HG03521 (cell line): Measurements from ENCODE around the gene NME1.
A peak's percentile ranks its signal among the peaks of the same experiment; 100 is the strongest.
"Not testable (repeated sequence)": the region's sequence is repeated elsewhere in the genome, so short reads cannot be mapped to it uniquely, and the experiment has no call there.

Experiments
- ATAC-seq: cut with Tn5 transposase; IDR thresholded peaks from one replicate; pipeline ENCODE4 v1.9.1; 2021; ENCODE audit warnings: mild to moderate bottlenecking, moderate library complexity; ENCODE audit not compliant: unreplicated experiment

NME1 gene

GRCh38 chr17:51153210-51154072 lies at the start of gene NME1:
Gene NME1 (plus strand): TSS chr17:51153559. CDS start chr17:51155655, 2,096 bp downstream.
- peak; percentile 95 for ATAC-seq

- ATAC-seq, result no peak
Observed at GRCh38 chr17:51107778-51108177, 45.6 kb upstream of the NME1 start.

GRCh38 chr17:51112303-51113222 lies 40.8 kb upstream of the NME1 start:
- ATAC-seq, result not testable (repeated sequence)

- ATAC-seq, result no peak
Observed at GRCh38 chr17:51115179-51115578, 38.2 kb upstream of the NME1 start.

GRCh38 chr17:51118330-51119195 lies 34.8 kb upstream of the NME1 start:
- ATAC-seq, result no peak

GRCh38 chr17:51119415-51120356 lies 33.7 kb upstream of the NME1 start:
- ATAC-seq, result peak; percentile 17

GRCh38 chr17:51120357-51120738 lies 33.0 kb upstream of the NME1 start:
- ATAC-seq, result peak; percentile 21

GRCh38 chr17:51120739-51121619 lies 32.4 kb upstream of the NME1 start, which contains the start of gene SPAG9:
Gene SPAG9 (minus strand): TSS chr17:51120868. CDS start chr17:51120656, 212 bp downstream.
- ATAC-seq, result peak; percentile 82

- no peak for ATAC-seq
Observed at GRCh38 chr17:51121620-51122472, 31.5 kb upstream of the NME1 start.

- ATAC-seq, result not testable (repeated sequence)
Observed at GRCh38 chr17:51122473-51123115, 30.8 kb upstream of the NME1 start.

GRCh38 chr17:51124640-51125503 lies 28.5 kb upstream of the NME1 start:
- ATAC-seq, result no peak

GRCh38 chr17:51128076-51128475 lies 25.3 kb upstream of the NME1 start:
- ATAC-seq, result no peak

GRCh38 chr17:51132964-51133319 lies 20.4 kb upstream of the NME1 start:
- no peak for ATAC-seq

GRCh38 chr17:51133365-51133764 lies 20.0 kb upstream of the NME1 start:
- no peak for ATAC-seq

GRCh38 chr17:51135956-51136355 lies 17.4 kb upstream of the NME1 start:
- no peak for ATAC-seq

GRCh38 chr17:51142597-51142996 lies 10.8 kb upstream of the NME1 start:
- no peak for ATAC-seq
